ENCODE data around the gene CERS1.
"Not testable (repeated sequence)": the region's sequence is repeated elsewhere in the genome, so short reads cannot be mapped to it uniquely, and the experiment has no call there.

Gene CERS1

DNA sequence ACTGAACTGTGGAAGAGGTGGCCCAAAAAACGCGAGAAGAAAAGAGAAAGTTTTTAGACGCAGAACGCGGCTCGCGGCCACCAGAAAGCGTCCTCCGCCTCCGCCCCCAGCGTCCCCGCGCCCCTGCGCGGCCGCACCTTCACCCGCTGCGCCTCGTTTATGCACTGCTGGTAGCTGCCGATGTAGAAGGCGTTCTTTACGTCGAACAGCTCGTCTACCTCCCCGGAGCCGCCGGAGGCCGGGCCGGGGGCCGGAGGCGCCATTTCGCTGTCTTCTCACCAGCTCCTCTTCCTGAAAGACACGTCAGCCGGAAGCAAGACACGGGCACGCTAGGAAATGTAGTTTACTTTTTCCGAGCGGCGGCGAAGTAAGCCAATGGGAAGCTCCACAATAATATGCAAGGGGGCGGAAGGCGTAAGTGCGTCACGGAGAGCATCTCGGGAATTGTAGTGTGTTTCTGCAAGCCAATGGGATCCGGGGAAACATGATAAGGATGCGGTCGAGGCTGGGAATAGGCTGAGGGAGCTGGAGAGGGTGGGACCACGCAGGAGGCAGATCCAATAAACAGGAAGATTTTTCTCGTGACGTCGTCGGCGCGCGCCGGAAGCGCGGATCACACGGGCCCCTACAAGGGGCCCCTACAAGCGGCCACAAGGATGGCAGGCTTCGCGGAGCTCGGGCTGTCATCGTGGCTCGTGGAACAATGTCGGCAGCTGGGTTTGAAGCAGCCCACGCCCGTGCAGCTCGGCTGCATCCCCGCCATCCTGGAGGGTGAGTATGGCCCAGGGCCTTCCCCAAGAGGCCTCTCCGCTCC, 23.3 kb upstream of the CERS1 start, which contains the start of the genes COPE and DDX49:
Gene COPE (minus strand): TSS at position 302 of the 814 bp plus-strand sequence. CDS start 39 bp downstream, at position 263.
Gene DDX49 (plus strand): TSS at position 630 of the 814 bp plus-strand sequence. CDS start 27 bp downstream, at position 657.
- FAIRE-seq, result peak; percentile 100
- peak; percentile 99 for DNase-seq (ENCODE audit: insufficient read length, low spot score)

DNA sequence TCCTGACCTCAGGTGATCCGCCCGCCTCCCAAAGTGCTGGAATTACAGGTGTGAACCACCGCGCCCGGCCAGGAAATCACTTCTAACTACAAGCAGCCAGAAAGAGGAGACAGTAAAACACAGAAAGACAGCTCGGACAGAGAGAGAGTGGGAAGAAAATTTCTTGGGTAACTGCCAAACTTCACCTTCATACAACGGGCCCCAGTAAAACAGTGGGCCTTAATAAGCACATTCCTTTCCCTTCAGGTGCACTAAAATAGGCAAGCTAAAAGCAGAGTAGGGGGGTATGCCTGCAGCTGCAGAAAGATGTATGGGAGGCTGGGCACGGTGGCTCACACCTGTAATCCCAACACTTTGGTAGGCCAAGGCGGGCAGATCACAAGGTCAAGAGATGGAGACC, 21.6 kb upstream of the CERS1 start:
- DNase-seq (ENCODE audit: insufficient read length, low spot score), result not testable (repeated sequence)

DNA sequence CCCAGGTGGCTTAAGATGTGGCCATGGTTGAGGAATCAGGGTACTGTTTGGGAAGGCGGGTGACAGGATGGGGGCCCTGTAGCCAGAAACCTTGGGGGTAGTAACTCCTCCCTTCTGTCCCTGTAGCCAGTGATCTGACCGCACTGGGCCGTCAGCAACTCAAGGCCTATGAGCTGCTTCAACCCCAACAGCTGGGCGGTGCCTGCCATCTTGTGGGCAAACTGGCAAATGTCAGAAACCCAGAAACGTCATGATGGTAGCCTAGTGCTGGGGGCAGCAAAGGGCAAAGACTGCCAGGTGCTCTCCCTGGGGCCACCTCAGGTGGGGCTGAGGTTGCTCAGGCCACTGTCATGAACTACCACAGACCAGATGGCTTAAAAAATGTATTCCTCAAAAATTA, 19.7 kb upstream of the CERS1 start:
- FAIRE-seq, result no peak
- no peak for DNase-seq (ENCODE audit: insufficient read length, low spot score)

More for the DNA sequence above, 21.6 kb upstream of the CERS1 start:
- FAIRE-seq, result not testable (repeated sequence)

DNA sequence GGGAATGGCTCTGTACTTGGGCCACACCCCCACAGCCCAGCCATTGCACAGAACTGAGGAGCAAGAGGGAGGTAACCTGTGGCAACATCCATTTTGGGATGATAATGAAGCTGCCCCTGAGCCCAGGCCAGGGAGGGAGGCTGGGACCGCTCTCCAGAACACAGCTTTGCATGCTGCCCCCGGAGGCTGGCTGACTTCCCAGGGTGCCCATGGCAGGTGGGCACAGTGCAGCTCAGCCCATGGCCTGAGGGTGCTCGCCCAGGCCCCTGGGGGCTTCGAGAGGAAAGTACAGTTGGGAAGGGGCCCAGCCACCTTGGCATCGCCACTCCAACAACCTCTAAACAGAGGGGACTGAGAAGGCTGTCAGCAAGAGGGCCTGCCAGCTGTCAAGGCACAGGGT, 17.5 kb upstream of the CERS1 start:
- FAIRE-seq (no peak), DNase-seq (ENCODE audit: insufficient read length, low spot score) (no peak)

DNA sequence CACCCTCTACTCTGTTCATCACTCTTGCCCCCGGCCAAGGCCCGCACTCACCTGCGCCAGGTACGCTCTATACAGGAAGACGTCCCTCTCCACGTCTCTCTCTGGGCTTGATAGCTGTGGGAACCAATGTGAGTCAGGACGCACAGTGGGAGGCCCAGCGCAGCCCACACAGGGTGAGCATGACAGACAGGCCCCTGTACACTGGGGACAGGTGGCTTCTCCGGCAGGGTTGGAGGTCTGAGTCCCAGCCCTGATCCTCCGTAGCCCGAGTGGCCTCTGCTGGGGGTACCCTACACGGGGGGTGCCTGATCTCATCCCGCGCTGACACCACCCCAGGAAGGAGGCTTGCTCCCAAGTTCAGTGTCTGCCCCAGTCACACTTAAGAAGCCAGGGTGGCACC, 17.0 kb upstream of the CERS1 start:
- FAIRE-seq, result no peak
- DNase-seq (ENCODE audit: insufficient read length, low spot score), result no peak

- DNase-seq (ENCODE audit: insufficient read length, low spot score) (no peak), FAIRE-seq (no peak)
These were observed 15.0 kb upstream of the CERS1 start for GRCh38 chr19:18910801-18911436.

- FAIRE-seq (no peak), DNase-seq (ENCODE audit: insufficient read length, low spot score) (no peak)
These were observed 14.1 kb upstream of the CERS1 start for GRCh38 chr19:18910010-18910409.

- DNase-seq (ENCODE audit: insufficient read length, low spot score) (no peak), FAIRE-seq (no peak)
These were observed 13.1 kb upstream of the CERS1 start for GRCh38 chr19:18908917-18909619.

DNA sequence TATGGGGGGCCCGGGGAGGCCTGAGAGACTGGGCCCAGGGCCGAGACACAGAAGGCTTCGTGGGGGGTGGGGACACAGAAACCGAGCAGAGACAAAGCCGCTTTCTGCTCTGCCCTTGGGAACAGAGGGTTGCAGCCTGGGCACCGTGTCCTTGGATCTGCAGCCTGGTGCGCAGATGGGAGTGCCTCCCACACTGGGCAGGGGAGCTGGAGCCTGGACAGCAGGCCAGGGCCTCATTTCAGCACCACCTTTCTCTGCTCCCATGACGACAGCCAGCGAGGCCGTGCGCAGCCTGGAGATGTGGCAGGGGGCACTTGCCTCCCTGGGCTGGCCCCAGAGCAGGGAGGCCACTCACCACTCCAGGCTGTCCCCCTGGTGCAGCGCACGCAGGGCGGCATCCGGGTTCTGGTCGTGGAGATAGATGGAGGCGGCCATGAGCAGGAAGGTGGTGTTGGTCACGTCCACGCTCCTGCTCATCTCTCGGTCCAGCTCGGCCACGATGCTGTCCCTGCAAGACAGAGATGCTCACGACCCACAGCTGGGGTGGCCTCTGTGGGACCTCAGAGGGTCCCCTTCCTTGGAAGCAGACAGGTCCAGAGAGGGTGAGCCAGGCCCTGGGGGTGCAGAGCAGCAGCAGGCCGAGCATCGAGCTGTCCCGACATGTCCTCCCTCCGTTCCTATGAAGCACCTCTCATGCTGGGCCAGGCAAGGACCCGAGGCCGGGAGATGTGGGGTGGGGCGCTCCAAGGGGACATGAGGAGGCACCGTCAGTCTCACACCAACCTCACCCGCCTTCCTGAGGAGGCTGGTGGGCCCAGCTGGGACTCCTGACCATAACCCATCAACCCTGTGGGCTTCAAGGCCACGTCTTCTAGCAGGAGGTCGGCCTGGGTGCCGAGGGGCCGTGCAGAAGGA, 10.9 kb upstream of the CERS1 start:
- FAIRE-seq, result no peak
- DNase-seq (ENCODE audit: insufficient read length, low spot score), result no peak

- no peak for FAIRE-seq
These were observed 9.7 kb upstream of the CERS1 start for GRCh38 chr19:18905513-18906236.

GRCh38 chr19:18905058-18905456, 9.1 kb upstream of the CERS1 start:
- FAIRE-seq (no peak), DNase-seq (ENCODE audit: insufficient read length, low spot score) (no peak)

More at GRCh38 chr19:18905513-18906236, 9.7 kb upstream of the CERS1 start:
- DNase-seq (ENCODE audit: insufficient read length, low spot score), result no peak

DNA sequence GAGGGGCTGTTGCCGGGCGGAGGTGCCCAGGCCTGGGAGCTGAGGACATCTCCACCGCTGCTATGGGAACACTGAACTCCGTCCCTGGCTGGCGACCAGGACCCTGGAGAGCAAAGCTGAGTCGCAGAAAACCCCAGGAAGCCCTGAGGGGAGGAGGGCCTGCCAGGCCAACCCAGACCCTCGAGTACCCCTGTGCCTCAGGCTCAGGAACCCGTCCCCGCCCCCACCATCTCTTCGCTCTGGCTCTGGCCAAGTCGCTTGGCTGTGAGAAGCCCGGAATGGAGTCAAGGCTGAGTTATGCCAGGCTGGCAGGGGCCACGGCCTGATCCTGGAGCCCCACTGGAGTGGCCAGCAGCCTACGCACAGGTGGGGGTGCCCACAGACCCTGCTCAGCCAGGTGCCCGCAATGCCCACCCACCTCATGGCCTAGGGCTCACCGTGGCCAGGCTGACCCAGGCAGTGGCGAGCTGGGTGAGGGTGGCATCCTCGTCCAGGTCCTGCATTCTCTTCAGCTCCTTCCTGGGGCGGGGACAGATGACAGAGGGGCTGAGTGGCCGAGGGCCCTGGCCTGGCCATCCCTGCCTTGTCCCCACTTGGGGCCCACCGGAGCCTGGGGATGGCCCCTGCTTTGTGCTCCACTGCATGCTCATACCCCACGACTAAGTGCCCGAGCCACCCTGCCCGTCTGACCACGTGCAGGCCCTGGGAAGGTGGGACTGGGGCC, 8.5 kb upstream of the CERS1 start:
- FAIRE-seq (no peak), DNase-seq (ENCODE audit: insufficient read length, low spot score) (no peak)

DNA sequence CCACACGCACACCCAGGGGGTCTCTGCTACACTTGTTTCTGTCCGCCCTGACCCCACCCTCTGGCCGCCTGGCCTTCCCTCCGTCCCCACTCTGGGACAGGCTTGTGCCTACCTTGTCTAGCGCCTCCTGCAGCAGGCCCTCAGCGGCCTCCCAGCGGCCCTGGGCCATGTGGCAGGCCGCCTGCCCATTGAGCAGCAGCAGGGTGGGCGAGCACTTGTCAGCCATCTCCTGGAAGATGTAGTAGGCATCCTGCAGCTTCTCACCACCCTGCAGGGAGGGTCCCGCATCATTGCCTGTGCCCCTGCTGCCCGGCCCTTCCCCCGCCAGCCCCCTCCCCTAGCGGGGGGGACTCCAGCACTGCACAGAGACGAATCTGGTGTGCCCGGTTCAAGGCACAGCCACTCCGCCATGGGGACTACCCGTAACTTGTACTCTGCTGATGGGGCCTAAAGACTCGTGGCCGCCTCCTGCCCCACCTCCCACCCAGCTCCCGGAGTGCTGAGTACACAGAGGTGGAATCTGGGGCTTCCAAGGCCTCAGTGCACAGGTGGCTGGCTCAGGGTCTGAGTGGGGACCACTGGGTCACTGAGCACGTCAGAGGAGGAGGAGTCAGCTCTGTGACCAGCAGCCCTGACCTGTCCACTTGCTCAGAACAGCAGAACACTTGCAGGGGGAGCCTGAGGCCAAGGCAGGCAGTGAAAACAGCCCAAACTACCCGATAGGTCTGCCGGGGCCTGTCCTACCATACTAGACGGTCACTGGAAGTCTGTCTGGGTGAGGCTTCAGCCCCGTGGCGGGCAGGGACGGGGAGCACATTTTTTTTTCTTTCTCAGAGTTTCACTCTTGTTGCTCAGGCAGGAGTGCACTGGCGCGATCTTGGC, 7.4 kb upstream of the CERS1 start:
- no peak for FAIRE-seq
- DNase-seq (ENCODE audit: insufficient read length, low spot score), result no peak

GRCh38 chr19:18902519-18902918, 6.6 kb upstream of the CERS1 start:
- not testable (repeated sequence) for DNase-seq (ENCODE audit: insufficient read length, low spot score); FAIRE-seq

DNA sequence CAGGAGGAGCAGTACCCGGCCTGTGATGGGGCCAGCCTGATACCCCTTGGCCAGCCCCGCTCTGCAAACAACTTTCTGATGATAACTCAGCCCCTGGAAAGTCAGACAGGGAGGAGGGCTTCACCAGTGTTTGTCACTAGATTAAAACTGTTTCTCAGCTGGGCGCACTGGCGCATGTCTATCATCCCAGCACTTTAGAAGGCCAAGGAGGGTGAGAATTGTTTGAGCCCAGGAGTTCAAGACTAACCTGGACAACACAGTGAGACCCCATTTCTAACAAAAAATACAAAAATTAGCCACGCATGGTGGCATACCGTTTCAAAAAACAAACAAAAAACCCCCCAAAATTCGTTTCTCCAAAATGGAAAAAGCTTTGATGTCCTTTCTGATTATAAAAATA, 5.5 kb upstream of the CERS1 start:
- FAIRE-seq (no peak), DNase-seq (ENCODE audit: insufficient read length, low spot score) (no peak)

- no peak for FAIRE-seq
- DNase-seq (ENCODE audit: insufficient read length, low spot score), result no peak
These were observed 4.9 kb upstream of the CERS1 start for GRCh38 chr19:18900700-18901481.
